Daoy (cell line): Measurements from ENCODE around the gene PAIP1. TPM values are rescaled to one million over a fixed set of nuclear protein-coding genes. Genes with fewer than 3 reads are reported as not detected.
"Not testable (repeated sequence)": the region's sequence is repeated elsewhere in the genome, so short reads cannot be mapped to it uniquely, and the experiment has no call there.

Experiments
- DNase-seq: peaks from one replicate; pipeline ENCODE4 v3.0.0-alpha.2; 2015; ENCODE audit warnings: low read depth
- total RNA-seq: library from RNA; depleted of rRNA; stranded (reverse); fragments of >200 nt; shearing (Covaris generic); gene quantifications from 2 replicates; pipeline ENCODE4 v1.2.3, GENCODE V29; 2014

The PAIP1 gene
- total RNA-seq, 1 experiment from 2014 or later = 109 TPM

GRCh38 chr5:43571237-43571636, 14.4 kb upstream of the PAIP1 start:
- peak; percentile 4 for DNase-seq

DNA sequence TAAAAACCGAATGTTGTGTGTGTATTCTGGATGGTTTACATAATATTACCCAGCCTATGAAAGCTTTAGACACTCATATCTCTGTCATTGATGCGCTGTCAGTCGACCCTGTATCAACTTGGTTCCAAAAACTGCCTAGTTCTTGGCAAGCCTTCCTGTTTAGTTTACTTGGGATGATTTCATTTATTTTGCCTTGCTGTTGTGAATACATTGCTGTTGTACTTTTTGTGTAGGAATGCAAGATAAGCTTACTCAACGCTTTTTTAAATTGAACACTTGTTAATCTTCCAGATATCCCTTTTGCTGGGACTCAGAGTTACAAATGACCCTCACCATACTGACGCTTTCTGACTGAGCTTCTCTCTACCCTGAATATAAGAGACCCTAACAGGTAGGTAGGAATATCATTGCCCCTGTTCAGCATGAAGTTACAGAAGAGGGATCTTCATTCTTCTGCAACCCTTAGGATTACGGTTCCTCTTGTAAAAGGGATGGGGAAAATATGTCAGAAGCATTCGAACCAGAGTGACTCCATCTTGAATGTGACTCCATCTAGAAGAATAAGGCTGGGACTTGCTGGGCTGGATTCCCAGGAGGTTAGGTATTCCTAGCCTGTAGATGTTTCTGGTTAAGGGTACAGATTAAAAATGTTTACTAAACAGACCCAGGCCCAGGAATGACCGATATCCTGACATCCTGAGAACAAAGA, 13.7 kb upstream of the PAIP1 start:
- DNase-seq = no peak

GRCh38 chr5:43569236-43569746, 12.4 kb upstream of the PAIP1 start:
- DNase-seq = no peak

DNA sequence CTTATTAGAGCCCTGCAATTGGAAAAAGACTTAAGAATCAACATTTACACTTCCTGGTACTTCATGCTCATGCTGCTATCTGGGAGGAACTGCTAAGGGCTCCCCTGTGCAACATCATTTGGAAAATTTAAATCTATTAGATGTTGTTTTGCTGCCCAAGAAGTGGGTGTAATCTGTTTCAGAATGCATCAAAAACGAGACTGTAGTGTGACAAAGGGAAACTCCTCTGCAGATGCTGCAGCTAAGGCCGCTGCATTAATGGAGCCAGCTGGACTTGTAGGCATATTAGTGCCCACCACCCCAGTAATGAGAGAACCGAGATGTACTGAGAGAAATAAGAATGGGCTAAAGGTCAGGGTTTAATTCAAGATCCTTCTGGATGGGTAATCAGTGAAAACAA, 11.1 kb upstream of the PAIP1 start:
- no peak for DNase-seq

GRCh38 chr5:43565043-43565442, 8.2 kb upstream of the PAIP1 start:
- DNase-seq = no peak

GRCh38 chr5:43564289-43564850, 7.5 kb upstream of the PAIP1 start:
- DNase-seq = no peak

DNA sequence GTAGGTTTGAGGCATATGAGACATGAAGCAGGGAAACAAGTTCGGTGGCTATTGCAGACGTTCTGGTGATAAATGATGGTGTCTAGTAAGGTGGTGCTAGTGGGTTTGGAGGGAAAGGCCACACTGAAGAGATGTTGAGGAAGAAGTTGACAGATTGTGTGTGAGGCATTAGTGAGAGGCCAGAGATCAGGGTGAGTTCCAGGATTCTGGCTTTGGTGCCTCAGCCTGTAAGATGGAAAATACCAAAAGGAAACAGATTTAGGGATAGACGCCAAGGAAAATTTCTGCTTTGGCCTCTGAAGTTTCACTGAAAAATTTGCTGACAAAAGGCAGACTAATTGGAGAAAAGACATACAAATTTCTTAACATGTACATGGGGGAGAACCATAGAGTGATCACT, 6.4 kb upstream of the PAIP1 start:
- DNase-seq = no peak

GRCh38 chr5:43561356-43561755, 4.5 kb upstream of the PAIP1 start:
- no peak for DNase-seq

DNA sequence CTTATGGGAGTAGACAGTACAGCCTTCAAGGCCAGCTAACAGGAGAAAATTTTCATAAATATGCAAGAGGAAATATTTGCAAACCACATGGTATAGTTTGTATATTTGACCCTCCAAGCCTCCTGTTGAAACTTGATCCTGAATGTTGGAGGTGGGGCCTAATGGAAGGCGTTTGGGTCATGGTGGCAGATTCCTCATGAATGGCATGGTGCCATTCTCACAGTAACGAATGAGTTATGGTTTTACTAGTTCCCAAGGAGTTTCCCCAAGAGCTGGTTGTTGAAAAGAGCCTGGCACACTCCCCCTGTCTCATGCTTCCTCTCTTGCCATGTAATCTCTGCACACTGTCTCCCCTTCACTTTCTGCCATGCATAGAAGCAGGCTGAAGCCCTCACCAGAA, 3.3 kb upstream of the PAIP1 start:
- DNase-seq = peak; percentile 17

DNA sequence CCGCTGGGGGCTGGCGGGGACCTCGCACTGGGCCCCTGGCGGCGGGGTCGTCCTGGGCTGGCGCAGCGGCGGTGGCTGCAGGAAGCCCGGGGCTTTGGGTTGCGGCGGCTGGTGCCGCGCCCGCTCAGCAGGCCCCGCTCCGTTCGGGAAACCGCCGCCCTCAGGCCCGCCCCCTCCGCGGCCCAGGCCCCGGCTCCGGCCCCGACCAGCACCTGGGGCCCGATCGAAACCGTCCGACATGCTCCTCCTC, 345 bp downstream of the PAIP1 start:
- not testable (repeated sequence) for DNase-seq

- DNase-seq = peak; percentile 56
Observed at GRCh38 chr5:43555895-43556606, 826 bp downstream of the PAIP1 start.

- DNase-seq = no peak
Observed at GRCh38 chr5:43554497-43554896, 2.4 kb downstream of the PAIP1 start.

- no peak for DNase-seq
Observed at GRCh38 chr5:43553381-43553780, 3.5 kb downstream of the PAIP1 start.

GRCh38 chr5:43551731-43552130, 5.1 kb downstream of the PAIP1 start:
- DNase-seq = no peak

DNA sequence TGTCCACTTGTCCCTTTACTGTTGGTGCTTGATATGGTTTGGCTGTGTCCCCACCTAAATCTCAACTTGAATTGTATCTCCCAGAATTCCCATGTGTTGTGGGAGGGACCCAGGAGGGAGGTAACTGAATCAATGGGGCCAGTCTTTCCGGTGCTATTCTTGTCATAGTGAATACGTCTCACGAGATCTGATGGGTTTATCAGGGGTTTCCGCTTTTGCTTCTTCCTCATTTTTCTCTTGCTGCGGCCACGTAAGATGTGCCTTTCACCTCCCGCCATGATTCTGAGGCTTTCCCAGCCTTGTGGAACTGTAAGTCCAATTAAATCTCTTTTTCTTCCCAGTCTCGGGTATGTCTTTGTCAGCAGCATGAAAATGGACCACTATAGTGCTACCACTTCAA, 7.6 kb downstream of the PAIP1 start:
- not testable (repeated sequence) for DNase-seq

GRCh38 chr5:43548358-43548757, 8.5 kb downstream of the PAIP1 start:
- DNase-seq = no peak

GRCh38 chr5:43547532-43547931, 9.3 kb downstream of the PAIP1 start:
- DNase-seq = no peak

GRCh38 chr5:43543434-43543833, 13.4 kb downstream of the PAIP1 start:
- DNase-seq = no peak

DNA sequence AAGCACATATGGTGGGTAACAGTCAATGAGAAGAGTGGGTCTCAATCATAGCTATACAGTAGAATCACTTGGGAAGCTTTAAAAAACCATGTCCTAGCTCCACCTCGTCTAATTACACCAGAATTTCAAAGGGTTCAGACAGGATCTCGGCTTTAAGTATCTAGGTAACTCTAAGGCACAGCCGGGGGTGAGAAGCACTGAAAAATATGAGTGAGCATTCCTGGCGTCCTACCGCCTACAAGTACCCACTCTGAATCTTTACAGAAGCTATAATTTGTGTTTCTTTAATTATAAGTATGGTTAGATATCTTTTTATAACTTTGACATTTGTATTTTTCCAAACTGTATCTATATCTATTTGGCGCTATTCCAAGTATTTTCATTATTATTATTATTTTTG, 16.1 kb downstream of the PAIP1 start:
- DNase-seq = no peak

GRCh38 chr5:43536972-43537371, 19.9 kb downstream of the PAIP1 start:
- no peak for DNase-seq

DNA sequence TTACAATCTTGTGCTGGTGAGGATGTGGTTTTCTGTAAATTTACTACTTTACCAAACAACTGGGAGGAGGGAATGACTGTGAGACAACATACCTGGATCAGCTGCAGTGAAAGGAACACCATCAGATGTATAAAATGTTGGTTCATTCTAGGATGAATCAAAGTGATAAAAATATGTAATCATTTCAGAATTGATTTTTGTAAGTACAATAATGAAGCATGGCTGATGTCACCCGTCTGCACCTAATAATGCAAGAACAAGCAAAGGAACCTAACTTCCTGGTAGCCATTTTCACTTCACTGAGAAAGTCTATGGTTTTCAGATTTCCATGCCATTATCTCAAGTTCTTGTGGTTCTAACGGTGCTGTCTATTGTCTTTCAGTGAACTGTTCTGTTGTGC, 23.2 kb downstream of the PAIP1 start:
- no peak for DNase-seq

DNA sequence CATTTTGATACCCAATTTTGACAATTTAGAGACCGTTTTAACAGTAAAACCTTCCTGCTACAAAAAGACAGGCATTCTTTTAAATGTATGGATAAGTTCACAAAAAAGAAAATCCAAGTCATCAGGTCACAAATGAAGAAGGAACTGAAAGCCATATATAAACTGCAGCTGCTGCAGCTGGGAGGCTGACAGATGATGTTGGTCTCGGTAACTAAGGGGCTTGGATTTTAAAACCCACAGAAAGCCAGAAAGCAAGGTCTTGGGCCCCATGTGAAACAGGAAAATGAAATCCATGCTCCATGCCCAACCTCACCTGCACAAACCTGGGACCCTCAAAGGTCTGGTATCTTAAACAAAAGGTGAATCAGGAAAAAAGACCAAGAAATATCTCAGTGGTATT, 26.2 kb downstream of the PAIP1 start:
- DNase-seq = no peak

DNA sequence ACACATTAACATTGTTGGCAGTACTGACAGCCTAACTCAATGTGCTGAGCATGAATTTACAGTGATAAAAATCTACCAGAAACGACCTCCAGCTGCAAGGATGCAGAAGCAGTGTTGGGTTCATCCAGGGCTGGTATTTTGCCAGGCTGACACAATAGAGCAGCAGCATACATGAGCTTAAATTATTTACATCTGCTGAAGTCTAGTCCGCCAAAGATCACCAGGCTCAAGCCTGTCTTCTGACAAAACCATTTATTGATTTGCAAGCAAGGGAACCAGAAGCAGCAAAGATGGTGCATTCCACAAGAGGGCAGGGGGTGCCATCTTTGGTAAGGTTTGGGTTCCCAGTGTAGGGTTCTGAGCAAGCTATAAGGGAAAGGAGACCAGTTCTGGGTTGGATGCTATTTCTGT, 33.2 kb downstream of the PAIP1 start:
- DNase-seq = no peak
